ENCODE measurements around the gene ZNF823.

DNA sequence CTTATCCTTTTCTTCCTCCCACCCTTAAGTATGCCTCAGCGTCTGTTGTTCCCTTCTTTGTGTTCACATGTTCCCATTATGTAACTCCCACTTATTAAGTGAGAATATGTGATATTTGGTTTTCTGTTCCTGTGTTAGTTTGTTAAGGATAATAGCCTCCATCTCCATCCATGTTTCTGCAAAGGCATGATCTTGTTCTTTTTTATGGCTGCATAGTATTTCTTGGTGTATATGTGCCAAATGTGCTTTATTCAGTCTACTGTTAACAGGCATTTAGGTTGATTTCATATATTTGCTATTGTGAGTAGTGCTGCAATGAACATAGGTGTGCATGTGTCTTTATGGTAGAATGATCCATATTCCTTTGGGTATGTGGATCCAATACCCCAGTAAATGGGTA, 24.9 kb upstream of the ZNF823 start:
- TF ChIP-seq POLR2AphosphoS5 (IDR thresholded peaks at IDR 0.05) (no peak), CTCF (IDR thresholded peaks at IDR 0.05) (no peak)

Measured in esophagus muscularis mucosa (tissue), 3 donors.